ENCODE measurements around the gene CFDP1. TPM values are rescaled to one million over a fixed set of nuclear protein-coding genes. Genes with fewer than 3 reads are reported as not detected.
"Not testable (repeated sequence)": the region's sequence is repeated elsewhere in the genome, so short reads cannot be mapped to it uniquely, and the experiment has no call there.

CFDP1 gene
- polyA plus RNA-seq, 3 donors = 12.9 to 23.2 (median 19.0) TPM

- Mint-ChIP-seq H3K27ac (no peak overlapping the region), H3K4me1 (peaks cover 26% of the 10 kb centered on the region), H3K27me3 (ENCODE audit: low read depth in 3 of 3) (peaks cover 0 to 3% (median 2%) of the 10 kb centered on the region in 3 donors), H3K36me3 (peaks cover 10% of the 10 kb centered on the region in 2 donors), H3K9me3 (peaks cover 0 to 3% (median 0%) of the 10 kb centered on the region in 7 donors), H3K4me3 (no peak overlapping the region)
- H3K4me3 ChIP-seq (replicated peaks in 1 of 3; ENCODE audit: low read depth in 2 of 3, low read length in 3 of 3) = no peak overlapping the region
- H3K9ac ChIP-seq (ENCODE audit: insufficient read depth, low read length, poor library complexity, severe bottlenecking) = no peak overlapping the region
- 100% methylated on average over 5 of the region's 11 CpGs for WGBS (ENCODE audit: insufficient coverage)
- H3K4me2 ChIP-seq (replicated peaks; ENCODE audit: extremely low read depth, low read length, poor library complexity, severe bottlenecking) = no peak overlapping the region
- H3K79me2 ChIP-seq (ENCODE audit: insufficient read depth, low read length) = peaks cover 40% of the 10 kb centered on the region
- no peaks in the 10 kb centered on the region for H3K36me3 ChIP-seq (replicated peaks in 1 of 2; ENCODE audit: control insufficient read depth in 1 of 2, insufficient read depth in 2 of 2, low read length in 2 of 2)
- DNase-seq = no peak
- no peak overlapping the region for H2AFZ ChIP-seq (ENCODE audit: insufficient read depth, low read depth, low read length, poor library complexity, severe bottlenecking)
- TF ChIP-seq CTCF (IDR thresholded peaks at IDR 0.05) = no peak
- H3K9me3 ChIP-seq (replicated peaks in 1 of 2; ENCODE audit: control insufficient read depth in 1 of 2, insufficient read depth in 1 of 2, low read length in 2 of 2) = no peaks in the 10 kb centered on the region
- no peaks in the 10 kb centered on the region for H4K20me1 ChIP-seq (ENCODE audit: insufficient read depth, low read length)
- H3K27ac ChIP-seq (ENCODE audit: low read depth in 1 of 2, low read length in 2 of 2) = no peak overlapping the region
- peaks cover 15 to 25% of the 10 kb centered on the region in 2 donors for H3K4me1 ChIP-seq (ENCODE audit: control insufficient read depth in 1 of 2, insufficient read depth in 2 of 2, low read length in 2 of 2)
- intact Hi-C loops (cut with micrococcal nuclease) = loop anchor here (5.0 to 10.0 kb wide), 4 partner anchors 87 to 195 kb away; partner anchors contain the start of genes ADAT1 (in 2 of the 2) and GABARAPL2 (in 2 of the 2)
- no peaks in the 10 kb centered on the region for H3K27me3 ChIP-seq (ENCODE audit: control insufficient read depth in 2 of 2, insufficient read depth in 2 of 2, low read length in 2 of 2)
Observed at GRCh38 chr16:75429621-75430403, 3.5 kb downstream of the CFDP1 start.

GRCh38 chr16:75426524-75426923 lies 6.8 kb downstream of the CFDP1 start:
- H3K27me3 Mint-ChIP-seq (ENCODE audit: low read depth in 3 of 3); H3K9me3 ChIP-seq (replicated peaks in 1 of 2; ENCODE audit: control insufficient read depth in 1 of 2, insufficient read depth in 1 of 2, low read length in 2 of 2); H3K9ac ChIP-seq (ENCODE audit: insufficient read depth, low read length, poor library complexity, severe bottlenecking); H3K36me3 Mint-ChIP-seq; H3K27ac ChIP-seq (ENCODE audit: low read depth in 1 of 2, low read length in 2 of 2); H4K20me1 ChIP-seq (ENCODE audit: insufficient read depth, low read length); H3K27me3 ChIP-seq (ENCODE audit: control insufficient read depth in 2 of 2, insufficient read depth in 2 of 2, low read length in 2 of 2); H3K9me3 Mint-ChIP-seq; H3K4me1 ChIP-seq (ENCODE audit: control insufficient read depth in 1 of 2, insufficient read depth in 2 of 2, low read length in 2 of 2); H3K4me3 ChIP-seq (replicated peaks in 1 of 3; ENCODE audit: low read depth in 2 of 3, low read length in 3 of 3); H2AFZ ChIP-seq (ENCODE audit: insufficient read depth, low read depth, low read length, poor library complexity, severe bottlenecking); H3K4me2 ChIP-seq (replicated peaks; ENCODE audit: extremely low read depth, low read length, poor library complexity, severe bottlenecking); H3K4me3 Mint-ChIP-seq; intact Hi-C loops (cut with micrococcal nuclease); H3K36me3 ChIP-seq (replicated peaks in 1 of 2; ENCODE audit: control insufficient read depth in 1 of 2, insufficient read depth in 2 of 2, low read length in 2 of 2); H3K4me1 Mint-ChIP-seq; DNase-seq: not testable (repeated sequence)
- peaks cover 49% of the 10 kb centered on the region for H3K79me2 ChIP-seq (ENCODE audit: insufficient read depth, low read length)
- H3K27ac Mint-ChIP-seq = peak overlapping the region in 1 of 7 donors; percentile 45
- no CpG with 5 or more reads among the region's 2 CpGs for WGBS (ENCODE audit: insufficient coverage)

- peaks cover 56% of the 10 kb centered on the region for H3K79me2 ChIP-seq (ENCODE audit: insufficient read depth, low read length)
- intact Hi-C loops (cut with micrococcal nuclease); H3K4me3 Mint-ChIP-seq; H3K27me3 Mint-ChIP-seq (ENCODE audit: low read depth in 3 of 3); H3K36me3 ChIP-seq (replicated peaks in 1 of 2; ENCODE audit: control insufficient read depth in 1 of 2, insufficient read depth in 2 of 2, low read length in 2 of 2); H3K27ac ChIP-seq (ENCODE audit: low read depth in 1 of 2, low read length in 2 of 2); H3K27ac Mint-ChIP-seq; DNase-seq; H3K9me3 ChIP-seq (replicated peaks in 1 of 2; ENCODE audit: control insufficient read depth in 1 of 2, insufficient read depth in 1 of 2, low read length in 2 of 2); H3K9me3 Mint-ChIP-seq; H3K9ac ChIP-seq (ENCODE audit: insufficient read depth, low read length, poor library complexity, severe bottlenecking); H3K4me2 ChIP-seq (replicated peaks; ENCODE audit: extremely low read depth, low read length, poor library complexity, severe bottlenecking); H4K20me1 ChIP-seq (ENCODE audit: insufficient read depth, low read length); H3K27me3 ChIP-seq (ENCODE audit: control insufficient read depth in 2 of 2, insufficient read depth in 2 of 2, low read length in 2 of 2); H3K4me3 ChIP-seq (replicated peaks in 1 of 3; ENCODE audit: low read depth in 2 of 3, low read length in 3 of 3); H3K36me3 Mint-ChIP-seq; H2AFZ ChIP-seq (ENCODE audit: insufficient read depth, low read depth, low read length, poor library complexity, severe bottlenecking): not testable (repeated sequence)
- 100% methylated on average over 7 of the region's 18 CpGs for WGBS (ENCODE audit: insufficient coverage)
- H3K4me1 Mint-ChIP-seq = peaks cover 15% of the 10 kb centered on the region
- H3K4me1 ChIP-seq (ENCODE audit: control insufficient read depth in 1 of 2, insufficient read depth in 2 of 2, low read length in 2 of 2) = peaks cover 8 to 10% of the 10 kb centered on the region in 2 donors
Observed at GRCh38 chr16:75424105-75424762, 9.1 kb downstream of the CFDP1 start.

Data from CD14-positive monocyte (primary cell).